ENCODE results near the gene LIPC. TPM values are rescaled to one million over a fixed set of nuclear protein-coding genes. Genes with fewer than 3 reads are reported as not detected.

LIPC gene
- total RNA-seq, 2 experiments from 2014 or later, result 0.61 to 1.2 TPM

GRCh38 chr15:58404722-58405121 lies 27.1 kb upstream of the LIPC start:
- Mint-ChIP-seq H3K27ac (no peak overlapping the region), H3K4me1 (ENCODE audit: low read depth) (peaks cover 10% of the 10 kb centered on the region), H3K27me3 (no peaks in the 10 kb centered on the region), H3K4me3 (no peak overlapping the region), H3K9me3 (no peaks in the 10 kb centered on the region), H3K36me3 (ENCODE audit: low read depth) (no peaks in the 10 kb centered on the region)
- TF ChIP-seq CTCF (IDR thresholded peaks at IDR 0.05), result no peak
- ChIA-PET CTCF (interaction anchor here (1.6 kb wide), 1 partner anchor 1124 kb away, joined by 3 read pairs; no protein-coding TSS in a partner anchor), POLR2A (no interaction called here)
- no peaks in the 10 kb centered on the region for H3K9me3 ChIP-seq (ENCODE audit: control insufficient read depth in 1 of 2, insufficient read depth in 1 of 2, low read length in 2 of 2)
- H3K36me3 ChIP-seq (ENCODE audit: insufficient read depth, low read length), result no peaks in the 10 kb centered on the region
- no peaks in the 10 kb centered on the region for H3K4me1 ChIP-seq (ENCODE audit: insufficient read depth, low read length)
- DNase-seq (no peak), ATAC-seq (ENCODE audit: poor library complexity) (no peak)
- no peak overlapping the region for H3K4me3 ChIP-seq (ENCODE audit: low read length)
- H3K27ac ChIP-seq (ENCODE audit: low read depth in 1 of 2, low read length in 2 of 2), result no peak overlapping the region
- H3K27me3 ChIP-seq (ENCODE audit: control insufficient read depth in 1 of 2, insufficient read depth in 2 of 2, low read length in 2 of 2), result no peaks in the 10 kb centered on the region
- intact Hi-C loops (cut with DNase I, micrococcal nuclease), result no loop called here

- no peak overlapping the region for H3K27ac ChIP-seq (ENCODE audit: low read depth in 1 of 2, low read length in 2 of 2)
- H3K4me3 ChIP-seq (ENCODE audit: low read length), result no peak overlapping the region
- peaks cover 21% of the 10 kb centered on the region for H3K4me1 Mint-ChIP-seq (ENCODE audit: low read depth)
- no peak for TF ChIP-seq CTCF (IDR thresholded peaks at IDR 0.05)
- no peaks in the 10 kb centered on the region for H3K36me3 ChIP-seq (ENCODE audit: insufficient read depth, low read length)
- no peak for DNase-seq
- H3K9me3 Mint-ChIP-seq, result no peaks in the 10 kb centered on the region
- H3K27me3 ChIP-seq (ENCODE audit: control insufficient read depth in 1 of 2, insufficient read depth in 2 of 2, low read length in 2 of 2), result no peaks in the 10 kb centered on the region
- no peaks in the 10 kb centered on the region for H3K9me3 ChIP-seq (ENCODE audit: control insufficient read depth in 1 of 2, insufficient read depth in 1 of 2, low read length in 2 of 2)
- no peak for ATAC-seq (ENCODE audit: poor library complexity)
- CTCF ChIA-PET, result interaction anchor here (1.6 kb wide), 1 partner anchor 1123 kb away, joined by 3 read pairs; no protein-coding TSS in a partner anchor
- H3K36me3 Mint-ChIP-seq (ENCODE audit: low read depth), result no peaks in the 10 kb centered on the region
- intact Hi-C loops (cut with DNase I, micrococcal nuclease), result no loop called here
- POLR2A ChIA-PET, result no interaction called here
- H3K4me3 Mint-ChIP-seq, result no peak overlapping the region
- H3K27me3 Mint-ChIP-seq, result no peaks in the 10 kb centered on the region
- no peak overlapping the region for H3K27ac Mint-ChIP-seq
- no peaks in the 10 kb centered on the region for H3K4me1 ChIP-seq (ENCODE audit: insufficient read depth, low read length)
Measured at GRCh38 chr15:58405865-58406264, 25.9 kb upstream of the LIPC start.

GRCh38 chr15:58406811-58407210 lies 25.0 kb upstream of the LIPC start:
- DNase-seq, result no peak
- no peak for ATAC-seq (ENCODE audit: poor library complexity)
- Histone ChIP-seq H3K4me3 (ENCODE audit: low read length) (no peak overlapping the region), H3K4me1 (ENCODE audit: insufficient read depth, low read length) (no peaks in the 10 kb centered on the region), H3K27ac (ENCODE audit: low read depth in 1 of 2, low read length in 2 of 2) (no peak overlapping the region), H3K27me3 (ENCODE audit: control insufficient read depth in 1 of 2, insufficient read depth in 2 of 2, low read length in 2 of 2) (no peaks in the 10 kb centered on the region), H3K36me3 (ENCODE audit: insufficient read depth, low read length) (no peaks in the 10 kb centered on the region), H3K9me3 (ENCODE audit: control insufficient read depth in 1 of 2, insufficient read depth in 1 of 2, low read length in 2 of 2) (no peaks in the 10 kb centered on the region)
- Mint-ChIP-seq H3K27ac (no peak overlapping the region), H3K9me3 (no peaks in the 10 kb centered on the region), H3K4me3 (no peak overlapping the region), H3K36me3 (ENCODE audit: low read depth) (no peaks in the 10 kb centered on the region), H3K4me1 (ENCODE audit: low read depth) (peaks cover 23% of the 10 kb centered on the region), H3K27me3 (no peaks in the 10 kb centered on the region)
- TF ChIP-seq CTCF (IDR thresholded peaks at IDR 0.05), result no peak
- intact Hi-C loops (cut with DNase I, micrococcal nuclease), result no loop called here
- ChIA-PET CTCF (interaction anchor here (1.3 kb wide), 1 partner anchor 10 kb away, joined by 3 read pairs; no protein-coding TSS in a partner anchor), POLR2A (no interaction called here)
